Testis (tissue), 2 donors: Measurements from ENCODE around the gene SNED1.

ENCODE experiments used
- POLR2A ChIP-seq: fragments of 450-650 bp; IDR thresholded peaks from one replicate; pipeline ENCODE4 v1.6.1; 2017; ENCODE audit warnings: antibody characterized with exemption, mild to moderate bottlenecking, moderate library complexity
- TF ChIP-seq, protein P1 (sequence below), 3 experiments: fragments of 450-650 bp in 2 of 3; fragments of 200-600 bp in 1 of 3; sonication (generic) in 1 of 3; IDR thresholded peaks; one replicate each; pipeline ENCODE4 v1.5.1; 2016 to 2019; ENCODE audit warnings: antibody characterized with exemption in 3 of 3, mild to moderate bottlenecking in 2 of 3, moderate library complexity in 1 of 3

DNA sequence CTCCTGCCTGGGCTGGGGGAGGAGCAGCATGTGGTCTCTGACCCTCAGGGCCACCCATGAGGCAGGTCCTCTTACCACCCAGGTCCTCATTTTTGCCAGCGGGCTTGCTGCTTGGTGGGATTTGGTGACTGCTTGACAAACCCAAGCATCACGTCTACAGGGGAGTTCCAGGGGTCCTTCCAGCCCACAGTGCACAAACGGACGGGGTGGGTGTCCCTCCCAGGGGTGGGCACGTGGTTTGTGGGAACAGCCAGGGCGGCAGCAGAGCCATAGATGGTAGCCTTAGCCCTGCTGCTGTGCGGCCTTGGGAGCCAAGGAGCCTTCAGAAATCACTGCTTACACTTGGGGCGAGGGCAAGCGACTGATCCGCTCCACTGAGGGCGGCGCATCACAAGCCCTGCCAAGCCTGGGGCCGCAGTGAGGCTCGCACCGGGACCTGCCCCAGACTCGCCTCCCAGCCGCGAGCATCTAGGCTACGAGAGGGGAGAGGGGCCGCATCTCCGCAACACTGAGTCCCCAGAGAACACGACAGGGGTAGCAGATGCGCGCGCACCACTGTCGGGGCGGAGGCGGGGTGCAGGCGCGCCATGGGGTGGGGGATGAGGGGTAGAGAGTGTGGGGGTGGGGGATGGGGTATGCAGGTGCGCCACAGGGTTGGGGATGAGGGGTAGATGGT is 36.9 kb downstream of the SNED1 start:
- TF ChIP-seq, protein P1, sequence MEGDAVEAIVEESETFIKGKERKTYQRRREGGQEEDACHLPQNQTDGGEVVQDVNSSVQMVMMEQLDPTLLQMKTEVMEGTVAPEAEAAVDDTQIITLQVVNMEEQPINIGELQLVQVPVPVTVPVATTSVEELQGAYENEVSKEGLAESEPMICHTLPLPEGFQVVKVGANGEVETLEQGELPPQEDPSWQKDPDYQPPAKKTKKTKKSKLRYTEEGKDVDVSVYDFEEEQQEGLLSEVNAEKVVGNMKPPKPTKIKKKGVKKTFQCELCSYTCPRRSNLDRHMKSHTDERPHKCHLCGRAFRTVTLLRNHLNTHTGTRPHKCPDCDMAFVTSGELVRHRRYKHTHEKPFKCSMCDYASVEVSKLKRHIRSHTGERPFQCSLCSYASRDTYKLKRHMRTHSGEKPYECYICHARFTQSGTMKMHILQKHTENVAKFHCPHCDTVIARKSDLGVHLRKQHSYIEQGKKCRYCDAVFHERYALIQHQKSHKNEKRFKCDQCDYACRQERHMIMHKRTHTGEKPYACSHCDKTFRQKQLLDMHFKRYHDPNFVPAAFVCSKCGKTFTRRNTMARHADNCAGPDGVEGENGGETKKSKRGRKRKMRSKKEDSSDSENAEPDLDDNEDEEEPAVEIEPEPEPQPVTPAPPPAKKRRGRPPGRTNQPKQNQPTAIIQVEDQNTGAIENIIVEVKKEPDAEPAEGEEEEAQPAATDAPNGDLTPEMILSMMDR (IDR thresholded peaks at IDR 0.05): no peak
- no peak for TF ChIP-seq POLR2A
